OCI-LY3 (cell line): ENCODE measurements around the gene REXO4.
"Not testable (repeated sequence)": the region's sequence is repeated elsewhere in the genome, so short reads cannot be mapped to it uniquely, and the experiment has no call there.

ENCODE experiments used
- H2AFZ ChIP-seq: fragments of 200-600, 300-600 bp; shearing (Covaris generic); 2 replicates; pipeline ENCODE4 v1.6.0; 2014; ENCODE audit warnings: antibody characterized with exemption, low read depth, low read length
- H3K27ac ChIP-seq: fragments of 200-600, 300-600 bp; sonication (generic); 2 replicates; pipeline ENCODE4 v1.5.1; 2014; ENCODE audit warnings: mild to moderate bottlenecking, low read length, moderate library complexity, mixed read lengths
- H3K27me3 ChIP-seq: fragments of 200-600, 300-600 bp; sonication (generic); 2 replicates; pipeline ENCODE4 v1.6.1; 2014; ENCODE audit warnings: low read depth, low read length, mixed read lengths
- H3K36me3 ChIP-seq: fragments of 200-600, 300-600 bp; sonication (generic); replicated peaks from 2 replicates; pipeline ENCODE3; 2014; ENCODE audit warnings: low read depth, low read length, mixed read lengths
- H3K4me1 ChIP-seq: fragments of 300-600, 200-600 bp; sonication (generic); 2 replicates; pipeline ENCODE4 v1.6.1; 2014; ENCODE audit warnings: low read length, mixed read lengths
- H3K4me2 ChIP-seq: fragments of 200-600, 300-600 bp; sonication (generic); 2 replicates; pipeline ENCODE4 v1.6.1; 2014; ENCODE audit warnings: low read length, mixed read lengths
- H3K4me3 ChIP-seq: fragments of 300-600, 200-600 bp; sonication (generic); 2 replicates; pipeline ENCODE4 v1.5.1; 2014; ENCODE audit warnings: antibody characterized with exemption, mild to moderate bottlenecking, low read length, moderate library complexity
- H3K79me2 ChIP-seq: fragments of 300-600, 200-600 bp; shearing (Covaris generic); 2 replicates; pipeline ENCODE4 v1.6.1; 2014; ENCODE audit warnings: mild to moderate bottlenecking, low read length, mixed read lengths
- H3K9ac ChIP-seq: fragments of 300-600, 200-600 bp; shearing (Covaris generic); 2 replicates; pipeline ENCODE4 v1.6.0; 2014; ENCODE audit warnings: mild to moderate bottlenecking, low read length, moderate library complexity
- H3K9me3 ChIP-seq: fragments of 200-600, 300-600 bp; shearing (Covaris generic); 2 replicates; pipeline ENCODE4 v1.6.1; 2014; ENCODE audit warnings: low read length, mixed read lengths; ENCODE audit not compliant: insufficient read depth
- H4K20me1 ChIP-seq: fragments of 200-600, 300-600 bp; sonication (generic); 2 replicates; pipeline ENCODE4 v1.6.1; 2016; ENCODE audit warnings: low read length, mixed read lengths; ENCODE audit not compliant: insufficient read depth
- CTCF ChIP-seq: fragments of 200-600, 300-600 bp; sonication (generic); IDR thresholded peaks from 2 replicates; pipeline ENCODE4 v1.5.1; 2014; ENCODE audit warnings: antibody characterized with exemption, low read length, low read depth
- EZH2phosphoT487 ChIP-seq: fragments of 200-600 bp; shearing (Covaris generic); IDR thresholded peaks from 2 replicates; pipeline ENCODE4 v1.6.1; 2018; ENCODE audit warnings: antibody characterized with exemption, mixed run types, low read depth

Gene REXO4

GRCh38 chr9:133453651-133454050 lies 35.8 kb upstream of the REXO4 start:
- no peak overlapping the region for H2AFZ ChIP-seq
- H3K4me3 ChIP-seq = no peak overlapping the region
- H3K9me3 ChIP-seq = no peaks in the 10 kb centered on the region
- H3K27me3 ChIP-seq = peaks cover 16% of the 10 kb centered on the region
- H3K4me1 ChIP-seq = no peaks in the 10 kb centered on the region
- H3K4me2 ChIP-seq = no peak overlapping the region
- no peak overlapping the region for H3K27ac ChIP-seq
- no peaks in the 10 kb centered on the region for H3K36me3 ChIP-seq
- no peak overlapping the region for H3K9ac ChIP-seq
- no peaks in the 10 kb centered on the region for H3K79me2 ChIP-seq
- TF ChIP-seq EZH2phosphoT487 = no peak
- TF ChIP-seq CTCF = no peak
- H4K20me1 ChIP-seq = no peaks in the 10 kb centered on the region

- H3K9me3 ChIP-seq = no peaks in the 10 kb centered on the region
- no peaks in the 10 kb centered on the region for H3K79me2 ChIP-seq
- no peak overlapping the region for H2AFZ ChIP-seq
- H3K27ac ChIP-seq = no peak overlapping the region
- H3K9ac ChIP-seq = no peak overlapping the region
- TF ChIP-seq CTCF (no peak), EZH2phosphoT487 (no peak)
- H3K4me2 ChIP-seq = no peak overlapping the region
- H3K36me3 ChIP-seq = no peaks in the 10 kb centered on the region
- H3K4me1 ChIP-seq = no peaks in the 10 kb centered on the region
- peaks cover 20% of the 10 kb centered on the region for H3K27me3 ChIP-seq
- no peaks in the 10 kb centered on the region for H4K20me1 ChIP-seq
- no peak overlapping the region for H3K4me3 ChIP-seq
Observed at GRCh38 chr9:133452562-133452961, 34.8 kb upstream of the REXO4 start.

- H3K9me3 ChIP-seq, H4K20me1 ChIP-seq, H3K36me3 ChIP-seq, H3K9ac ChIP-seq, H3K4me2 ChIP-seq, H2AFZ ChIP-seq, H3K4me3 ChIP-seq, H3K27ac ChIP-seq, H3K79me2 ChIP-seq, H3K4me1 ChIP-seq: not testable (repeated sequence)
- H3K27me3 ChIP-seq = peaks cover 20% of the 10 kb centered on the region
Observed at GRCh38 chr9:133451865-133452264, 34.1 kb upstream of the REXO4 start.

- Histone ChIP-seq H4K20me1 (no peaks in the 10 kb centered on the region), H3K4me3 (no peak overlapping the region), H3K79me2 (no peaks in the 10 kb centered on the region), H3K36me3 (no peaks in the 10 kb centered on the region), H2AFZ (no peak overlapping the region), H3K27me3 (peaks cover 25% of the 10 kb centered on the region), H3K27ac (no peak overlapping the region), H3K9ac (no peak overlapping the region), H3K9me3 (no peaks in the 10 kb centered on the region), H3K4me1 (no peaks in the 10 kb centered on the region), H3K4me2 (no peak overlapping the region)
- TF ChIP-seq EZH2phosphoT487 = no peak
- TF ChIP-seq CTCF = no peak
Observed at GRCh38 chr9:133449760-133450159, 31.9 kb upstream of the REXO4 start.

- H2AFZ ChIP-seq = no peak overlapping the region
- H3K4me1 ChIP-seq = no peaks in the 10 kb centered on the region
- H3K4me2 ChIP-seq = no peak overlapping the region
- TF ChIP-seq CTCF (no peak), EZH2phosphoT487 (no peak)
- H3K27me3 ChIP-seq = peaks cover 25% of the 10 kb centered on the region
- H3K9ac ChIP-seq = no peak overlapping the region
- H3K9me3 ChIP-seq = no peaks in the 10 kb centered on the region
- no peak overlapping the region for H3K4me3 ChIP-seq
- no peaks in the 10 kb centered on the region for H3K36me3 ChIP-seq
- H3K79me2 ChIP-seq = no peaks in the 10 kb centered on the region
- no peak overlapping the region for H3K27ac ChIP-seq
- H4K20me1 ChIP-seq = no peaks in the 10 kb centered on the region
Observed at GRCh38 chr9:133448487-133448972, 30.7 kb upstream of the REXO4 start.
